Stimulated activated CD8-positive, alpha-beta memory T cell treated with anti-CD3 and anti-CD28 coated beads, Interleukin-7, amount 100 ng/mL, for 48 hours (primary cell): Measurements from ENCODE around the gene GATAD2B.
"Not testable (repeated sequence)": the region's sequence is repeated elsewhere in the genome, so short reads cannot be mapped to it uniquely, and the experiment has no call there.

Source experiments
- DNase-seq, 2 donors: peaks; one replicate each; pipeline ENCODE4 v3.0.0-alpha.2; 2020; ENCODE audit warnings: low read depth in 1 of 2; ENCODE audit errors: extremely low read depth in 1 of 2

The GATAD2B gene

GRCh38 chr1:153844349-153844748, 78.4 kb downstream of the GATAD2B start:
- DNase-seq: not testable (repeated sequence)

- no peak for DNase-seq
These were observed 80.7 kb downstream of the GATAD2B start for GRCh38 chr1:153842006-153842471.

GRCh38 chr1:153841463-153841994, 81.2 kb downstream of the GATAD2B start:
- DNase-seq: no peak

- not testable (repeated sequence) for DNase-seq
These were observed 82.0 kb downstream of the GATAD2B start for GRCh38 chr1:153840774-153841173.

GRCh38 chr1:153833968-153834367, 88.8 kb downstream of the GATAD2B start:
- DNase-seq: not testable (repeated sequence)

GRCh38 chr1:153833171-153833570, 89.6 kb downstream of the GATAD2B start:
- no peak for DNase-seq

- no peak for DNase-seq
These were observed 90.5 kb downstream of the GATAD2B start for GRCh38 chr1:153832293-153832692.

- no peak for DNase-seq
These were observed 91.7 kb downstream of the GATAD2B start for GRCh38 chr1:153831026-153831425.

GRCh38 chr1:153827168-153827964, 95.4 kb downstream of the GATAD2B start:
- DNase-seq: no peak

- DNase-seq: no peak
These were observed 103.9 kb downstream of the GATAD2B start for GRCh38 chr1:153818876-153819275.

- no peak for DNase-seq
These were observed 106.4 kb downstream of the GATAD2B start for GRCh38 chr1:153816283-153816889.

GRCh38 chr1:153805886-153806719, 116.7 kb downstream of the GATAD2B start:
- no peak for DNase-seq

GRCh38 chr1:153805042-153805745, 117.6 kb downstream of the GATAD2B start:
- DNase-seq: peak; percentile 49 to 77

- no peak for DNase-seq
These were observed 118.7 kb downstream of the GATAD2B start for GRCh38 chr1:153804112-153804511.

- no peak for DNase-seq
These were observed 119.2 kb downstream of the GATAD2B start for GRCh38 chr1:153803470-153804056.

- no peak for DNase-seq
These were observed 120.7 kb downstream of the GATAD2B start for GRCh38 chr1:153801786-153802697.

GRCh38 chr1:153801028-153801625, 121.6 kb downstream of the GATAD2B start:
- DNase-seq: no peak

- DNase-seq: no peak
These were observed 122.3 kb downstream of the GATAD2B start for GRCh38 chr1:153800516-153800915.
